Fibroblast of skin of abdomen (primary cell): ENCODE measurements around the gene HCAR2. TPM values are rescaled to one million over a fixed set of nuclear protein-coding genes. Genes with fewer than 3 reads are reported as not detected.
"Not testable (repeated sequence)": the region's sequence is repeated elsewhere in the genome, so short reads cannot be mapped to it uniquely, and the experiment has no call there.

Source experiments
- DNase-seq: peaks from one replicate; pipeline ENCODE4 v3.0.0-alpha.2; 2013
- polyA plus RNA-seq, 2 experiments: library from polyadenylated mRNA; unstranded; fragments of 120-200 nt; gene quantifications; one replicate each; pipeline ENCODE4 v1.2.1, GENCODE V29; 2013; ENCODE audit not compliant: insufficient read length in 2 of 2

The HCAR2 gene
- not detected for polyA plus RNA-seq (2013, experiment 1 of 2; ENCODE audit: insufficient read length)
- not detected for polyA plus RNA-seq (2013, experiment 2 of 2; ENCODE audit: insufficient read length)

DNA sequence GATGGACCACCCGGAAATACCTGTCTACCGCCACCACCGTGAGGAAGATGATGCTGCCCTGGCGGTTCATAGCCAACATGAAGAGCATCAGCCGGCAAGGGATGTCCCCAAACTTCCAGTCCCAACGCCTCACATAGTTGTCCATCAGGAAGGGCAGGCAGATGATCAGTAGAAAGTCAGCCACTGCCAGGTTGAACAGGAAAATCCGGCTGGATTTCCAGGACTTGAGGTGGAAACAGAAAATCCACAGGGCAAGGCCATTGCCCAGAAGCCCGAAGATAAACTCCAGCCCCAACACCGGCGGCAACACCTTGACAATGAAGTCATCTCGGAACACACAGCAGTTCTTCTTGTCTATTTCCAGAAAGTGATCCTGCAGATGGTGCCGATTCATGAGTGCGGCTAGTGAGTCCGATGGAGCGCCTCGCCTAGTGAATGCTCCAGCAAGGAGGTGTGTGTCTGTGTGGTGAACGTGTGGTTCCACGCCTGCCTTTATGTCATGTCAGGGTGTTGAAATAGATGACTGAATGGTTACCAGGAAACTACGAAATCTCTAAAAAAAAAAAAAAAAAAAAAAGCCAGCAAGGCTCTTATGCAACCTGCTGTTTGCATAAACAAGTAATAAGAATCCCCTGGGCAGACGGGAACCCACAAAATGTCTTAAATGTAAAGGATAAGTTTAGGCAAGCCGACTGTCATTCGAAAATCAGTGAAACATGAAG is at the start of gene HCAR2:
Gene HCAR2, minus strand, starts transcription at position 468 of the 722 bp plus-strand sequence. Its CDS starts 74 bp downstream, at position 394.
- DNase-seq: not testable (repeated sequence)

DNA sequence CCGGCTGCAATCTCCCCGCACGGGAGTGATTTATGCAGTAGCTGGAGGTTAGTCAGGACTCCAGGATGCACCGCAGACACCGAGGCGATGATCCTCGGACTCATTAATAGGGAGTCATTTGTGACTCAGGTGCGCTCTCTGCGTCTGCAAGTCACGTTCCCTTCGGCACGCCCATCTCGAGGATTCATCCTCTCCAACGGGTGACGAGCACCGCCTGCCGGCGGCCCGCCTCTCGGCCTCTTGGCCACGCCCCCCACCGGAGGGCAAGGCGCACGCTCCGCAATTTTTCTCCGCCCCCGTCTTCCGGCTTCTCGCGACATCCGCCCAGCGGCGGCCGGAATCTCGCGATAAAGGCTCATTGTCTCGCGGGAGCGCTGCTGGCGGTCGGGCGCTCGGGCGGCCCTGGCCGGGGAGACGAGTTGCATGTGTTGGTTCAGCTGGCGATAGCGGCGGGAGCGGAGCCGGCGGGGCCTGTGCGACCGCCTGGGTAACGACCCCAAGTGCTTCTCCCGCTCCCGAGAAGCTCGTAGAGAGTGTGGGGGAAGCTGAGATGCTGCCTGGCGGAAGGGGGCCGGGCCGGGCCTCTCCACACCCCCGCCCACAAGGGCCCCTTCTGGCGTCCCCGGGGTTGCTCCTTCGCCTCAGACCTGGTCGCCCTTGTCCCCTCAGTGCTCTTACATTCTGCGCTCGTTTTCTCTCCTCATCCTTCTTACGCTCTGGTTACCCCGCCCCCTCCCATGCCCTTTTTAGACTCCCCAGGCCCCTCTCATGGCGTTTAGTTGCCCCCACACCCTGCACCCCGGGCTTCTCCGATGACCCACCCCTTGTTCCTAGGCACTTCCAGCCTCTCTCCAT is 49.5 kb upstream of the HCAR2 start, which contains the start of gene DENR:
Gene DENR, plus strand, starts transcription at position 361 of the 855 bp plus-strand sequence. CDS start 878 bp downstream, outside the sequence.
- peak; percentile 97 for DNase-seq

DNA sequence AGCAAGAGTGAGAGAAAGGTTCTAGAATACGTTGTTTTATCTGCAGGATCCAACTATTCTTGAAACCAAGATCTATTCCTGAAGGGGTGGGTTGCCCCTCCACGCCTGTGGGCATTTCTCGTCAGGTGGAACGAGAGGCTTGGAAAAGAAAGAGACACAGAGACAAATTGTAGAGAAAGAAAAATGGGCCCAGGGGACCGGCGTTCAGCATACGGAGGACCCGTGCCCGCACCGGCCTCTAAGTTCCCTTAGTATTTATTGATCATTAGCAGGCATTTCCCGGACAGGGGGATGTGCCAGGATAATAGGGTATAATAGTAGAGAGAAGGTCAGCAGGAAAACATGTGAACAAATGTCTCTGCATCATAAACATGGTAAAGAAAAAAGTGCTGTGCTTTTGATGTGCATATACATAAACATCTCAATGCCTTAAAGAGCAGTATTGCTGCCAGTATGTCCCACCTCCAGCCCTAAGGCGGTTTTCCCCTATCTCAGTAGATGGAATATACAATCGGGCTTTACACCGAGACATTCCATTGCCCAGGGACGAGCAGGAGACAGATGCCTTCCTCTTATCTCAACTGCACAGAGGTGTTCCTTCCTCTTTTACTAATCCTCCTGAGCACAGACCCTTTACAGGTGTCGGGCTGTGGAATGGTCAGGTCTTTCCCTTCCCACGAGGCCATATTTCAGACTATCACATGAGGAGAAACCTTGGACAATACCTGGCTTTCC is 47.8 kb upstream of the HCAR2 start:
- DNase-seq: not testable (repeated sequence)

DNA sequence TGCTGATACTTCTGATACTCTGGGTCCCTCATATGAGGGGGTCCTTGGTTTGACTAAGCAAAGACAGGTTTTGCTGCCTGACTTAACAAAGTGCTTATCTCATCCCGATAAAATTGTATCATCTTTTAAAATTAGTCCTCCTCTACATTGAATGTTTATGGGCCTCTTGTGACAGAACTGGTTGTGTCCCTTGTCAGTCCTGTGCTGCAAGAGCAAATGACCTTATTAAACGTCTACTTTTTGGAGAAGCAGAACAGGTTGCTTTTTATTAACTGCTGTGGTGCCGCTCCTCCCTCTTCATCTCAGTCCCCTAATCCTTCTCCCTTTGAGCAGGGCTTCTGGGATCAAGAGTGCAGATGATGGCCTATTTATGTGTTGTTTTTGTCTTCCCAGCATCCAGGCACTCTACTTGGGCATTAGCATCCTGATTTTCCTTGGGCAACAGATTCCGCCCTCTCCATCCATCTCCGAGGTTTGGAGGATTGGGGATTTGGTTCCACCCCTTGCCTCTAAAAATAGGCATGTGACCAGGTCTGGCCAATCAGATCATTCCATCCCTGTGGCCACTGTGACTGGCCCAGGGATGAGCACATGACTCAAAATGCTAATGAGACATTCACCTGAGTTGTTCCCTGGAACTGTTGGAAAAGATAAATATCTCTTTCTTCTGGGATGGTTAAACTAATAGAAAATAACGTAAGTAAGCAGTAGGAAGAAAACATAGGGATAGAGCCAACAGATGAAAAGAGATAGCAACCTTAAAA is 46.6 kb upstream of the HCAR2 start:
- DNase-seq: no peak

DNA sequence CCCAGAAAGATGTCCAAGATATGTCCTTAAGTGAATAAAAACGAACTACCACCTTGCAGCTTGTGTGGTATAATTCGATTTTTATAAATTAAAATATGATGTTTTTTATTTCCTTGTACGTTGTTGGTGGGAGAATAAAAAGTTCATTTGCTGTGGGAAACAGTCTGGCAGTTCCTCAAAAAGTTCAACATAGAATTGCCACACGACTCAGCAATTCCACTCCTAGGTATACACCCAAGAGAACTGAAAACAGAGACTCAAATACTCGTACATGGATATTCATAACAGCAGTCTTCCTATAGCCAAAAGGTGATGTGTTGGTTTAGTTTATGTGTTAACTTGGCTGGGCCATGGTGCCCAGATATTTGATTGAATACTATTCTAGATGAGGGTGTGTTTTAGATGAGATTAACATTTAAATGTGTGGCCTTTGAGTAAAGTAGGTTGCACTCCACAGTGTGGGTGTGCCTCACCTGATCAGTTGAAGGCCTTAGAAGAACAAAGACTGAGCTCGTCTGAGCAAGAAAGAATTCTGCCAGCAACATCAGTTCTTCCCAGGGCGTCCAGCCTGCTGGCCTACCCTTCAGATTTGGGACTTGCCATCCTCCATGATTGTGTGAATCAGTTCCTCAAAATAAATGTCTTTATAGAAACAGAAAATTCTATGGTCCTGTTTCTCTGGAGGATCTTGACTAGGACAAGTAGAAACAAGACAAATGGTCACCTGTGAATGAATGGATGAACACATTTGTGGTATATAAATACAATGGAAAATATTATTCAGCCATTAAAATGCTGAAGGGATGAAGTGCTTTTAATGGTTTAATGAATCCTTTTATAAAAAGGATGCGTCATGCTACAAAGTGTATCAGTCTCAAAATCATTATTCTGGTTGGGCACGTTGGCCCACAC is 44.3 kb upstream of the HCAR2 start:
- DNase-seq: no peak

DNA sequence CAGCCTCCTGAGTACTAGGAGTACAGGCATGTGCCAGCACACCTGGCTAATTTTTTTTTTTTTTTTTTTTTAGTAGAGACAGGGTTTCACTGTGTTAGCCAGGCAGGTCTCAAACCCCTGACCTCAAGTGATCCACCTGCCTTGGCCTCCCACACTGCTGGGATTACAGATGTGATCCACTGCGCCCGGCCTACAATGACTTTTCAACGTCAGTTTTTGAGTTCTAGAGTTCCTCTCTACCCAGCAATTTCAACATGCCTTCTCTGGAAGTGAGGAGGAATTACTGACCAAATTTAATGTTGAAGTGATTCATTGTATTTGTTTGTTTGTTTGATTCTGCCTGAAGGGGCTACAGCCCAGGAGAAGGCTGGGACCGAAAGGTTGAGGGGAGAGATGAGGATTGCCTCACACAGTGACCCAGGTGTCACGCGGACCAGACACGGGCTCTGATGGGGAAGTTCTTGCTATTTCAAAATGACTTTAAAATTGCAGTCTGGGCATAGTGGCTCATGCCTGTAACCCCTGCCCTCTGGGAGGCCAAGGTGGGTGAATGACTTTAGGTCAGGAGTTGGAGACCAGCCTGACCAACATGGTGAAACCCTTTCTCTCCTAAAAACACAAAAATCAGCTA is 40.9 kb upstream of the HCAR2 start:
- no peak for DNase-seq

DNA sequence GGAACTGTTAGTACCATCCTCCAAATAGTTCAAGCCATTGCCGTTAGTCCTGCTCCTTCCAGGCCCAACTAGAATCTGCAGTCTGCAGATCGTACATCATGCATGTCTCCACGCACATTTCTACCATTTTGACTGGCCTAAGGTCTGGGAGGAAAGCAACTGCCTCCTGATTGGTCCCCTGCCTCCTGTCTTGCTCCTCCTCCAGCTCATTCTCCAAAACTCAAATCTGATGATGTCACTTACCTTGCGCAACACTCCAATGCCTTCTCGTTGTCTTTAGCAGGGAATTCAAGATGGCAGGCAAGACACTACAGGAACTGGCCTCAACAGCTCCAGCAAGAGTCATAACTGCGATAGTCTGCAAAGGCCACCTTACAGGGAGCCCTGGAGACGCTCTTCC is 37.2 kb upstream of the HCAR2 start:
- no peak for DNase-seq

DNA sequence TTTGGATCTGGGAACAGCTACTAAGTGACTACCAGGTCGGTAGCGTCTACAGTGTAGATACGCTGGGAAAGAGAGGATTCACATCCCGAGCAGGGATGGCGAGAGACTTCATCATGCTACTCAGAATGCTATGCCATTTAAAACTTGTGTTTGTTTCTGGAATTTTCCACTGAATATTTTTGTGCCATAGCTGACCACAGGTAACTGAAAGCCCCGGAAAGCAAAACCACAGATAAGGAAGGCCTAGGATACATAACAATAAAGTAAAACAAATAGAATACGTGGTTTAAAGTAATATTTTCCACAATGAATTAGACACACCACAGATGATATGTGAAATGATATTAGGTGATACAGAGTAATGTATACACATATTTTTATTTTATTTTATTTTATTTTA is 35.4 kb upstream of the HCAR2 start:
- DNase-seq: no peak

DNA sequence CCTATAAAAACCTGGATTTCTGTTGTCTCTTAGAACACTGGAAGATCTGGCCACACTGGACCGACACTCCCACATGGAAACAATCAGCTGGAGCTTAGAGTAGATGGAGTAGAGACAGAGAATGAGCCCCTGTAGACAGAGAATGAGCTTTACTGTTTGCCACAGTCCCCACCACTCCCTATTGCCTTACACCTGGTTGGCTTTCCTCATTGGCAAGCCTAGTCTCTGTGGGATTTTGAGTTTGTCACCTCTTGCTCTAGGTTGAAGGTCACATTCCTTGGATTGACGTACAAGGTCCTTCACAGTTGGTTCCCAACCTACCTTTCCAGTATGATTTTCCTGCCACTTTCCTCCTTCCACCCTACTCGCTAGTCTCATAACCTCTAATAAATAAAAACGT is 29.5 kb upstream of the HCAR2 start:
- no peak for DNase-seq

DNA sequence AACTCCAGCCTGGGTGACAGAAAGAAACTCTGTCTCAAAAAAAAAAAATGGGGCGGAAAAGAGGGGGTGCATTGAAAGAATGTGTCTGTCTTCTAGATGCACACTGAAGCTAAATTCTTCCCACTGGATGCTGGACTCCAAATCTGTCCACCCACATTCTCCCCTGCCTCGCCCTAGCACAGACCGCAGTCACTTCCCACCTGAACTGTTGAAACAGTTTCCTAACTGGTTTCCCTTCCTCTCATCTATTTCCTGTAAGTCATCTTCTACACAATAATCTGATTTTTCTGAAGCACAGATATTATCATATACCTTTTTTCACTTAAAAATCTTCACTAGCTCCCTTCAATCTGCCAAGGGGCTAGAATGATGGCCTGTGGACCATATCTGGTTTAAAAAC is 29.0 kb upstream of the HCAR2 start:
- no peak for DNase-seq

DNA sequence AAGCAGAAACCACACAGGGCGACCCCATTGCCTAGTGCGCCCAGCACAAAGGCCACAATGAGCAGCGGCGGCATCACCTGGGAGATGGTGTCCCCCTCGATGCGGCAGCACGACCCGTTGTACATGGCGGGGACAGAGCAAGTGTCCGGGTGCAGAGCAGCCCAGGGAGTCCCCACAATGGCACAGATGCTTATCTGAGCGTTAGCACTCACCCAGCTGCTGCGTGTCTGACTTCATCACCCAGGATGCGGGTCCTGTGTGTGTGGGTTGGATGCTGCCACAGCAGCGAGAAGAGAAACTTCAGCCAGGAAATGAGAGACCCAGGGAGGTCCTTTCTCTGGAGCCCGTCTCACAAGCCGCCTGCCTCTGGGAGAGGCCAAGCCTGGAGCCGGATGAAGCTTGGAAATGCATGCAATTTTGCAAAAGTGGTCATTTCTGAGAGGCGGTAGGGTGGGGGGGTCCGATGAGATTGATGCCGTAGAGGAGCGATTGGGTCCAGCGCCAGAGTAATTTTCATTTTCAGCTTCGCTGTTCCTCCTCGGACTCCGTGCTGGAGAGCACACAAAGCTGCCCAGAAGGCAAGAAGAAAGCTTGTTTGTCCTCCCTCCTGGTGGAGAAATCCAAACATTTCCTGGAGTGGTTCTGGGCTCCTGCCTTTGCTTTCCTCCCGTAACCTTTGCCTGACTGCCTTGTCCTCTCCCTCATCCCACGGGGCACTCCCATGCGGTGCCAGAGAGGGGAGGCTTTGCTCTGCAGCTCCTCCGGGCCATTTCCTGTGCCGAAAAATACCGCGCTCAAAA is 27.3 kb upstream of the HCAR2 start, which contains the start of gene HCAR1:
Gene HCAR1, minus strand, starts transcription at position 630 of the 800 bp plus-strand sequence. Its CDS starts 505 bp downstream, at position 125.
- DNase-seq: no peak

DNA sequence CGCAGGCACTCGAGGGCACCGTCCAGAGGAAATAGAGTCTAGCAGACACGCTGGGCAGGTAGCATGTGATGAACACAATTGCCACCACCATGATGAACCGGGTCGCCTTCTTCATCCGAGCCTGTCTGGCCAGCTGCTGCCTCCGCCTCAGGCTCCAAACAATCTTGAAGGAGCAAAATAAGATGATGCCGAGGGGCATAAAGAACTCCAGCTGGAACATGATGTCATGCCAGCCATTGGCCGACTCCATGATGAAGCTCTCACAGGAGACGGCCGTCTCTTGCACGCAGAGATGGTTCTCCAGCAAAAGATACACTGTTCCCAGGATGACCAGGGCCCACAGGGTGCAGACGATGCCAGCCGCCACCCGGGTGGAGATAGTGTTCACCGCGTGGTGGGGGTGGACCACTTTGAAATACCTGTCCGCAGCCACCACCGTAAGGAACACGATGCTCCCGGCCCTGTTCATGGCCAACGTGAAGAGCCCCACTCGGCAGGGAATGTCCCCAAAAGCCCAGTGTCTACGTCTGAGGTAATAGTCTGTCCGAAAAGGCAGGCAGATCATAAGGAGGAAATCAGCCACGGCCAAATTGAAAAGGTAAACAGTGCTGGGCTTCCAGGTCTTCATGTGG is 26.5 kb upstream of the HCAR2 start:
- no peak for DNase-seq

DNA sequence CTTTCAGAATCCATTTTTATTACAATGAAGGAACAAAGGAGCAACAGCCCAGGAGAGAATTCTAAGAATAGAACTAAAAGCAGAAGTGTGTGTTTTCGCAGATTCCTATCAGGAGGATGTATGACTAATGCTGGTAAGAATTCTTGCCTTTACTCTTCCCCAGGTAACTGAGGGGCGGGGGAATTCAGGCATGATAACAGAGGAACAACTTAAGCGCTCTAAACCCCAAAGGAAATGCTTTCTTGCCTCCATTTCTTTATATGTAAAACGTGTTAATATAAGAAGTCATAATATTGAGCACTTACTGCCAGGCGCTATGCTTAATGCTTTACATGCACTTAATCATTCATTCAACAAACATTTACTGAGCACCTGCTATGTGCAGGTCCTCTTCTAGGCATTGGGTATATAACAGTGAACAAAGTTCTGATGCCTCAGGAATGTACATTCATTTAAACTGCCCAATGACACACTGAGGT is 23.0 kb upstream of the HCAR2 start:
- no peak for DNase-seq

DNA sequence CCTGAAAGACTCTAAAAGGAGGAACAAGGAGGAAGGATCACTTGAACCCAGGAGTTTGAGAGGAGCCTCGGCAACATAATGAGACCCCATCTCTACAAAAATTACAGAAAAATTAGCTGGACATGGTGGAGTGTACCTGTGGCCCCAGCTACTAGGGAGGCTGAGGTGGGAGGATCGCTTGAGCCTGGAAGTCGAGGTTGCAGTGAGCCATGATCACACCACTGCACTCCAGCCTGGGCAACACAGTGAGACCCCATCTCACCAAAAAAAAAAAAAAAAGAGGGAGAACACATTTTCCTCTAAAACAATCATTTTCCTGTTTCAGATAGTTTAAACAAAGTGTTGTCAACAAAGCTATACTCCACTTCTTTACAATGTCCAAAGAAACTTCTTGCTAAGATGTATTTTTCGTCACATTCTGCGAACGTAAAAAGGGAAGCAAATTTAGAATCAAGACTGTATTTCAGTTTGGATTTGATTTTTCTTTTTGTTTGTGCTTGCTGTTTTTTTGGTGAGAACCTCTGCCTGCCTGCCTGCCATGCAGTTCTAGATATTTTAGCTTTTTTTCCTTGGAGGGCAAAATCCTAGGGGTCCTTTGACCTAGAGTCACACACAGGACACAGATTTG is 22.4 kb upstream of the HCAR2 start:
- no peak for DNase-seq

DNA sequence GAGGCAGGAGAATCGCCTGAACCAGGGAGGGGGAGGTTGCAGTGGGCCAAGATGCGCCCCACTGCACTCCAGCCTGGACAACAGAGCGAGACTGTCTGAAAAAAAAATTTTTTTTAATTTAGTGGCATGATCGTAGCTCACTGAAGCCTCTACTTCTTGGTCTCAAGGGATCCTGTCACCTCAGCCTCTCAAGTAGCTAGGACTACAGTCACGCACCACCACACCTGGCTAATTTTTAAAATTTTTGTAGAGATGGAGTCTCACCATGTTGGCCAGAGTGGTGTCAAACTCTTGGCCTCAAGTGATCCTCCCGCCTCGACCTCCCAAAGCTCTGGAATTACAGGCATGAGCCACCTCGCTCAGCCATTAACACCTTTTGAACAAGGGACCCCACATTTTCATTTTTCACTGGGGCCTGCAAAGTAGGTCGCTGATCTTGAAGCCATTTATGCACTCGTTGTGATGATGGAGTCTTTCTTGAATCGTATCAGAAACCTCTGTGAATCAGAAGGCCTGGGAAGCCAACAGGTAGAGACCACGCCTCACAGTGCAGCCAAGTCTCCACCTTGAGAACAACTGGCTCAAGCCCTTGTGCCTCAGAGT is 21.6 kb upstream of the HCAR2 start:
- no peak for DNase-seq

DNA sequence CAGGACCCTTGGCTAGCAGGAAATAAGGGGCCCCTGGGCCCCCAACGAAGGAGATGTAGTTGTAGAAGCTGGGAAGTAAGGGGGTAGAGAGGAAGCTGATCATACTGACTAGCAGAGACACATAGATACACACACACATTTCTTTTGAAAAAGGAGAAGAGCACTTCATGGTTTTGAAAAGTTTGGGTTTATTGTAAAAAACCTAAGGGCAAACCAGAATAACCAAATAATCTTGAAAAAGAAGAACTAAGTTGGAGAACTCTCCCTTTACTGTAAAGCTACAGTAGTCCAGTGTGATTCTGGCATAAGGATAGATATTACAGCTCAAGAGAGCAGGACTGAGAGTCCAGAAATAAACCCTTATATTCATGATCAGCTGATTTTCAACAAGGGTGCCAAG is 19.2 kb upstream of the HCAR2 start:
- DNase-seq: no peak

DNA sequence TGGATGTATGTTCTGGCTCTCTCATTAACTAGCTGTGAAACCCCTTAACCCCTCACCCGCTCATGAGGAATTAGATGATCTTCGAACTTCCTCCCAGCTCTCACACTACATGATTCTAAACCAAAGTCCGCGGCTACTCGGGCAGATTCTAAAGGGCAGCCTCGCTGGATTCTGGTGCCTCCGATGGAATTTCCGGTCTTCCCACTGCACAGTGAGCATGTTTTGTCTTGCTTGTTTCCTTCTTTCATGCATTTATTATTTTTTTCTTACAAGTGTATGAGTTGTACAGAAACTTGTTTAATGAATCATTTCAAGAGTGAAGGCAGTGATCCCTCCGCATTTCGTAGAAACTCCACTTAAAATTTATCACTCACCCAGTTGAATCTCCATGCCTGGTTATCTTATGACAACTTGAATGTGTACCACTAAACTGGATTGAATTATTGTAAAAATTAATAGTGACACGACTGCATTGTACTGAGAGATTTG is 17.9 kb upstream of the HCAR2 start:
- DNase-seq: no peak

DNA sequence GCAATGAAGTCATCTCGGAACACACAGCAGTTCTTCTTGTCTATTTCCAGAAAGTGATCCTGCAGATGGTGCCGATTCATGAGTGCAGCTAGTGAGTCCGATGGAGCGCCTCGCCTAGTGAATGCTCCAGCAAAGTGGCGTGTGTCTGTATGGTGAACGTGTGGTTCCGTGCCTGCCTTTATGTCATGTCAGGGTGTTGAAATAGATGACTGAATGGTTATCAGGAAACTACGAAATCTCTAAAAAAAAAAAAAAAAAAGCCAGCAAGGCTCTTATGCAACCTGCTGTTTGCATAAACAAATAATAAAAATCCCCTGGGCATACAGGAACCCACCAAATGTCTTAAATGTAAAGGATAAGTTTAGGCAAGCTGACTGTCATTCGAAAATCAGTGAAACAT is 13.5 kb upstream of the HCAR2 start, which contains the start of gene HCAR3:
Gene HCAR3, minus strand, starts transcription at position 154 of the 400 bp plus-strand sequence. Its CDS starts 74 bp downstream, at position 80.
- not testable (repeated sequence) for DNase-seq
